Lower leg skin (tissue), 3 donors: ENCODE data around the gene GZMM.

Experiments used
- CTCF ChIP-seq, 3 donors: fragments of 450-650 bp; IDR thresholded peaks; one replicate each; pipeline ENCODE4 v1.5.1; 2016; ENCODE audit warnings: antibody characterized with exemption in 3 of 3, mild to moderate bottlenecking in 3 of 3, moderate library complexity in 2 of 3
- POLR2A ChIP-seq, 2 donors: fragments of 450-650 bp; IDR thresholded peaks; one replicate each; pipeline ENCODE4 v1.6.1; 2016 to 2017; ENCODE audit warnings: antibody characterized with exemption in 2 of 2, mild to moderate bottlenecking in 1 of 2, moderate library complexity in 1 of 2

- no peak for TF ChIP-seq CTCF (IDR thresholded peaks at IDR 0.05)
- TF ChIP-seq POLR2A (IDR thresholded peaks at IDR 0.05) = no peak
These were observed 31.0 kb downstream of the GZMM start for GRCh38 chr19:574658-575526.
